Neuronal stem cell (in vitro differentiated cells): Measurements from ENCODE around the gene MICAL3.

Experiments used
- DNase-seq: peaks from one replicate; pipeline ENCODE4 v3.0.0-alpha.2; 2013; ENCODE audit warnings: low spot score
- H2AFZ ChIP-seq: one replicate; pipeline ENCODE4 v1.6.1; 2013; ENCODE audit warnings: mild to moderate bottlenecking, low read length, inconsistent platforms
- H2AK5ac ChIP-seq: 2 replicates; pipeline ENCODE4 v1.6.1; 2013; ENCODE audit warnings: low read depth, mild to moderate bottlenecking, inconsistent platforms, low read length, moderate library complexity, mixed read lengths
- H2BK120ac ChIP-seq: 2 replicates; pipeline ENCODE4 v1.6.1; 2013; ENCODE audit warnings: low read depth, mild to moderate bottlenecking, inconsistent platforms, low read length, moderate library complexity, mixed read lengths
- H2BK12ac ChIP-seq: one replicate; pipeline ENCODE4 v1.6.1; 2013; ENCODE audit warnings: low read length, inconsistent platforms
- H2BK15ac ChIP-seq: 2 replicates; pipeline ENCODE4 v1.6.1; 2013; ENCODE audit warnings: mild to moderate bottlenecking, low read length, inconsistent platforms, mixed read lengths
- H2BK5ac ChIP-seq: one replicate; pipeline ENCODE4 v1.6.1; 2013; ENCODE audit warnings: inconsistent platforms, mild to moderate bottlenecking, low read length, moderate library complexity
- H3K14ac ChIP-seq: one replicate; pipeline ENCODE4 v1.6.1; 2013; ENCODE audit warnings: low read length, inconsistent platforms
- H3K18ac ChIP-seq: 2 replicates; pipeline ENCODE4 v1.6.1; 2013; ENCODE audit warnings: low read length, inconsistent platforms
- H3K23ac ChIP-seq: 2 replicates; pipeline ENCODE4 v1.6.1; 2013; ENCODE audit warnings: low read depth, mild to moderate bottlenecking, mixed read lengths, low read length, inconsistent platforms; ENCODE audit not compliant: poor library complexity
- H3K27ac ChIP-seq: replicated peaks from 3 replicates; pipeline ENCODE4 v1.5.1; 2013; ENCODE audit warnings: low read length, inconsistent platforms
- H3K27me3 ChIP-seq, 3 experiments: 2 replicates each; pipeline ENCODE4 v1.6.1; 2013; ENCODE audit warnings: low read length in 3 of 3, mild to moderate bottlenecking in 2 of 3, inconsistent platforms in 1 of 3, low read depth in 1 of 3, mixed read lengths in 1 of 3, moderate library complexity in 1 of 3; ENCODE audit not compliant: control insufficient read depth in 3 of 3, insufficient read depth in 3 of 3
- H3K36me3 ChIP-seq, 2 donors: replicated peaks in 1 of 2; 2 replicates each; pipeline ENCODE4 v1.6.1; 2013; ENCODE audit warnings: low read length in 2 of 2; ENCODE audit not compliant: control insufficient read depth in 2 of 2, insufficient read depth in 2 of 2
- H3K4ac ChIP-seq: 2 replicates; pipeline ENCODE4 v1.6.1; 2013; ENCODE audit warnings: inconsistent platforms, mild to moderate bottlenecking, low read length, moderate library complexity
- H3K4me1 ChIP-seq, 2 donors: 1 replicate in 1 of 2; 2 replicates in 1 of 2; pipeline ENCODE4 v1.6.1; 2013; ENCODE audit warnings: low read length in 2 of 2, low read depth in 1 of 2; ENCODE audit not compliant: control insufficient read depth in 2 of 2, insufficient read depth in 1 of 2
- H3K4me2 ChIP-seq: one replicate; pipeline ENCODE4 v1.6.1; 2013; ENCODE audit warnings: mild to moderate bottlenecking, low read length, inconsistent platforms; ENCODE audit not compliant: insufficient read depth, poor library complexity, severe bottlenecking
- H3K4me3 ChIP-seq, 2 donors: 2 replicates each; pipeline ENCODE4 v1.5.1; 2013; ENCODE audit warnings: low read length in 2 of 2, mild to moderate bottlenecking in 2 of 2, inconsistent platforms in 1 of 2, moderate library complexity in 1 of 2
- H3K79me1 ChIP-seq: one replicate; pipeline ENCODE4 v1.6.1; 2013; ENCODE audit warnings: low read depth, mild to moderate bottlenecking, inconsistent platforms, low read length, moderate library complexity
- H3K9ac ChIP-seq: one replicate; pipeline ENCODE4 v1.6.1; 2013; ENCODE audit warnings: mild to moderate bottlenecking, low read depth, low read length, inconsistent platforms; ENCODE audit not compliant: poor library complexity
- H3K9me3 ChIP-seq, 2 donors: replicated peaks in 1 of 2; 2 replicates each; pipeline versions ENCODE3 to v1.6.1; 2013; ENCODE audit warnings: low read length in 2 of 2, mild to moderate bottlenecking in 2 of 2, inconsistent platforms in 1 of 2, low read depth in 1 of 2, mixed read lengths in 1 of 2, moderate library complexity in 1 of 2; ENCODE audit not compliant: control insufficient read depth in 2 of 2, insufficient read depth in 1 of 2
- H4K8ac ChIP-seq: one replicate; pipeline ENCODE4 v1.6.1; 2013; ENCODE audit warnings: low read depth, mild to moderate bottlenecking, inconsistent platforms, low read length, moderate library complexity
- H4K91ac ChIP-seq: one replicate; pipeline ENCODE4 v1.6.1; 2013; ENCODE audit warnings: low read length, low read depth, mild to moderate bottlenecking, inconsistent platforms; ENCODE audit not compliant: poor library complexity
- WGBS, 2 donors: extraction: QIAGEN DNeasy Blood & Tissue Kit; methylation state at CpG; one replicate each; pipeline ENCODE4 v1.1.7; 2013; ENCODE audit warnings: missing lambda C conversion rate in 2 of 2, mixed read lengths in 1 of 2; ENCODE audit not compliant: insufficient read length in 2 of 2, insufficient replicate concordance in 1 of 2; ENCODE audit errors: extremely low coverage in 2 of 2; 5-methylcytosine and 5-hydroxymethylcytosine counted together

Gene MICAL3

GRCh38 chr22:17910561-17911311, 113.6 kb downstream of the MICAL3 start:
- no peak overlapping the region for H4K8ac ChIP-seq
- peaks cover 5 to 10% of the 10 kb centered on the region in 2 donors for H3K36me3 ChIP-seq
- H2BK12ac ChIP-seq, result no peak overlapping the region
- H3K14ac ChIP-seq, result no peak overlapping the region
- H3K4me1 ChIP-seq, result peaks cover 18 to 27% of the 10 kb centered on the region in 2 donors
- H3K9me3 ChIP-seq, result no peaks in the 10 kb centered on the region
- no peak overlapping the region for H3K27ac ChIP-seq
- peak overlapping the region in 1 of 2 donors; percentile 11 for H3K4me3 ChIP-seq
- no peak overlapping the region for H4K91ac ChIP-seq
- H3K9ac ChIP-seq, result no peak overlapping the region
- no peak overlapping the region for H3K4ac ChIP-seq
- no peak overlapping the region for H2BK5ac ChIP-seq
- no peak for DNase-seq
- no peak overlapping the region for H3K4me2 ChIP-seq
- no peak overlapping the region for H2AK5ac ChIP-seq
- H3K23ac ChIP-seq, result no peak overlapping the region
- no peak overlapping the region for H3K18ac ChIP-seq
- peak overlapping the region; percentile 73 for H2AFZ ChIP-seq
- WGBS, 2 donors, result no CpG with 5 or more reads among the region's 12 CpGs
- no peaks in the 10 kb centered on the region for H3K27me3 ChIP-seq
- no peak overlapping the region for H2BK15ac ChIP-seq
- H3K79me1 ChIP-seq, result peaks cover 5% of the 10 kb centered on the region
- H2BK120ac ChIP-seq, result no peak overlapping the region

GRCh38 chr22:17907748-17908051, 116.7 kb downstream of the MICAL3 start:
- H3K27ac ChIP-seq, result no peak overlapping the region
- H2AFZ ChIP-seq, result no peak overlapping the region
- H3K23ac ChIP-seq, result no peak overlapping the region
- DNase-seq, result no peak
- H4K8ac ChIP-seq, result no peak overlapping the region
- H2BK15ac ChIP-seq, result no peak overlapping the region
- WGBS, 2 donors, result no CpG with 5 or more reads among the region's 9 CpGs
- H3K36me3 ChIP-seq, result peaks cover 9 to 23% of the 10 kb centered on the region in 2 donors
- H2BK120ac ChIP-seq, result no peak overlapping the region
- no peak overlapping the region for H3K14ac ChIP-seq
- H3K4ac ChIP-seq, result no peak overlapping the region
- no peak overlapping the region for H2BK5ac ChIP-seq
- H3K4me2 ChIP-seq, result no peak overlapping the region
- no peaks in the 10 kb centered on the region for H3K9me3 ChIP-seq
- H3K9ac ChIP-seq, result no peak overlapping the region
- peaks cover 26 to 32% of the 10 kb centered on the region in 2 donors for H3K4me1 ChIP-seq
- H3K18ac ChIP-seq, result no peak overlapping the region
- no peak overlapping the region for H4K91ac ChIP-seq
- H3K79me1 ChIP-seq, result peaks cover 5% of the 10 kb centered on the region
- no peaks in the 10 kb centered on the region for H3K27me3 ChIP-seq
- H2AK5ac ChIP-seq, result no peak overlapping the region
- H3K4me3 ChIP-seq, result no peak overlapping the region
- H2BK12ac ChIP-seq, result no peak overlapping the region

GRCh38 chr22:17906978-17907747, 117.2 kb downstream of the MICAL3 start:
- Histone ChIP-seq H4K91ac (no peak overlapping the region), H3K79me1 (peaks cover 5% of the 10 kb centered on the region), H3K9me3 (no peaks in the 10 kb centered on the region), H2AK5ac (no peak overlapping the region), H2BK12ac (no peak overlapping the region), H3K9ac (no peak overlapping the region), H3K27ac (no peak overlapping the region), H3K36me3 (peaks cover 9 to 23% of the 10 kb centered on the region in 2 donors), H3K4ac (no peak overlapping the region), H4K8ac (no peak overlapping the region), H2BK120ac (no peak overlapping the region), H2BK15ac (no peak overlapping the region), H3K4me2 (no peak overlapping the region), H2AFZ (no peak overlapping the region), H3K4me1 (peaks cover 26 to 30% of the 10 kb centered on the region in 2 donors), H3K14ac (no peak overlapping the region), H2BK5ac (no peak overlapping the region), H3K4me3 (no peak overlapping the region), H3K27me3 (no peaks in the 10 kb centered on the region), H3K18ac (no peak overlapping the region), H3K23ac (no peak overlapping the region)
- DNase-seq, result no peak
- no CpG with 5 or more reads among the region's 16 CpGs for WGBS, 2 donors

GRCh38 chr22:17905445-17905844, 118.9 kb downstream of the MICAL3 start:
- H4K91ac ChIP-seq, result no peak overlapping the region
- H2BK15ac ChIP-seq, result no peak overlapping the region
- H3K4ac ChIP-seq, result no peak overlapping the region
- H3K4me2 ChIP-seq, result no peak overlapping the region
- no peak overlapping the region for H3K9ac ChIP-seq
- H3K27me3 ChIP-seq, result no peaks in the 10 kb centered on the region
- H2AFZ ChIP-seq, result no peak overlapping the region
- H3K27ac ChIP-seq, result no peak overlapping the region
- no peak overlapping the region for H2BK5ac ChIP-seq
- DNase-seq, result no peak
- H3K23ac ChIP-seq, result no peak overlapping the region
- no peak overlapping the region for H2BK12ac ChIP-seq
- no peak overlapping the region for H3K4me3 ChIP-seq
- no peak overlapping the region for H3K18ac ChIP-seq
- WGBS, 2 donors, result no CpG with 5 or more reads among the region's 8 CpGs
- H3K79me1 ChIP-seq, result peaks cover 5% of the 10 kb centered on the region
- no peaks in the 10 kb centered on the region for H3K9me3 ChIP-seq
- no peak overlapping the region for H2AK5ac ChIP-seq
- H3K36me3 ChIP-seq, result peaks cover 9 to 25% of the 10 kb centered on the region in 2 donors
- H3K14ac ChIP-seq, result no peak overlapping the region
- H3K4me1 ChIP-seq, result peaks cover 21 to 22% of the 10 kb centered on the region in 2 donors
- no peak overlapping the region for H4K8ac ChIP-seq
- H2BK120ac ChIP-seq, result no peak overlapping the region
